Measurements from ENCODE around the gene FKBP4. TPM values are rescaled to one million over a fixed set of nuclear protein-coding genes. Genes with fewer than 3 reads are reported as not detected.

The FKBP4 gene
- total RNA-seq, 1 donor from 2014 or later, result 94.7 TPM

GRCh38 chr12:2792671-2793500 is 1.9 kb upstream of the FKBP4 start:
- intact Hi-C loops (cut with micrococcal nuclease), result loop anchor here (10.0 kb wide), 1 partner anchor 1482 kb away; the partner anchor contains the start of gene CCND2
- Mint-ChIP-seq H3K36me3 (ENCODE audit: low read depth) (peaks cover 19% of the 10 kb centered on the region), H3K4me1 (peaks cover 20% of the 10 kb centered on the region), H3K27ac (no peak overlapping the region), H3K9me3 (no peaks in the 10 kb centered on the region), H3K27me3 (no peaks in the 10 kb centered on the region), H3K4me3 (peak overlapping the region; percentile 36)
- TF ChIP-seq CTCF (IDR thresholded peaks at IDR 0.05), result no peak
- ATAC-seq (ENCODE audit: low read depth), result no peak
- DNase-seq, result no peak
- POLR2A ChIA-PET, result interaction anchor here (4.7 kb wide), 1 partner anchor 20 kb away, joined by 36 read pairs; the partner anchor contains the start of gene ITFG2
- CTCF ChIA-PET, result no interaction called here

GRCh38 chr12:2793561-2793960 is 1.2 kb upstream of the FKBP4 start:
- peaks cover 26% of the 10 kb centered on the region for H3K36me3 Mint-ChIP-seq (ENCODE audit: low read depth)
- ChIA-PET POLR2A (interaction anchor here (4.7 kb wide), 1 partner anchor 19 kb away, joined by 36 read pairs; the partner anchor contains the start of gene ITFG2), CTCF (interaction anchor here (1.0 kb wide), 1 partner anchor 20 kb away, joined by 3 read pairs; no protein-coding TSS in a partner anchor)
- no peak for DNase-seq
- no peak overlapping the region for H3K27ac Mint-ChIP-seq
- H3K27me3 Mint-ChIP-seq, result no peaks in the 10 kb centered on the region
- peak overlapping the region; percentile 86 for H3K4me3 Mint-ChIP-seq
- H3K9me3 Mint-ChIP-seq, result no peaks in the 10 kb centered on the region
- intact Hi-C loops (cut with micrococcal nuclease), result loop anchor here (10.0 kb wide), 1 partner anchor 1481 kb away; the partner anchor contains the start of gene CCND2
- no peak for TF ChIP-seq CTCF (IDR thresholded peaks at IDR 0.05)
- peaks cover 20% of the 10 kb centered on the region for H3K4me1 Mint-ChIP-seq
- no peak for ATAC-seq (ENCODE audit: low read depth)

DNA sequence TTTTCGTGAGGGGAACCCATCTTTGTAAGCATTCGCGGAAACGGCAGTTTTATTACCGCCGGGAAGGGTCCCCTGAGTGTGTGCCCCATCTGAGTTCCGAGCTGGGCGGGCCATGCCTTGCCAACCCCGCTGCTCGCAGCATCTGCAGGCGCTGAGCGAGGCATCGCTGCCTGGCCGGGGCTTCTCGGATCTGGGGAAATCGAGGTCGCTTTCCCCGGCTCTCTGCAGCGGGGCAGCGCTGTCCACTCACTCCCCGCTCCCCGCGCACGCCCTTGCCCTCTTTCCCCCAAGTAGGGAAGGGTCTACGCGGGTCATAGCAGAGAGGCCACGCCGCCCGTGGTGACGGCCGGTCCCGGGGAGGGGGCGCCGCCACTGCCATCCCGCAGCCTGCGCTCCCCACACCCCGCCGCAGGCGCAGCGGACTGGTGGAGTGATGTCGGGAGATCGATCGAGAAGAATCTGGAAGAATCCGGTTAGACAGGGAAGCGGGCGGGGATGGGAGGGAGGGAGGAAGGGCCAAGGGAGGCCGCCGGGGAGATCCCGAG is 507 bp upstream of the FKBP4 start:
- Mint-ChIP-seq H3K4me3 (peak overlapping the region; percentile 86), H3K27ac (peak overlapping the region; percentile 81), H3K36me3 (ENCODE audit: low read depth) (peaks cover 33% of the 10 kb centered on the region), H3K9me3 (no peaks in the 10 kb centered on the region), H3K4me1 (peaks cover 20% of the 10 kb centered on the region), H3K27me3 (no peaks in the 10 kb centered on the region)
- DNase-seq, result peak; percentile 52
- CTCF ChIA-PET, result interaction anchor here (1.0 kb wide), 1 partner anchor 20 kb away, joined by 3 read pairs; no protein-coding TSS in a partner anchor
- intact Hi-C loops (cut with micrococcal nuclease), result loop anchor here (2.0 to 10.0 kb wide), 2 partner anchors 83 to 1481 kb away; partner anchors contain the start of genes CCND2, FOXM1 and RHNO1
- ATAC-seq (ENCODE audit: low read depth), result peak; percentile 9
- TF ChIP-seq CTCF (IDR thresholded peaks at IDR 0.05), result no peak
- POLR2A ChIA-PET, result interaction anchor here (0.6 to 4.7 kb wide), 4 partner anchors 11 to 103 kb away, joined by 3 to 36 read pairs (median 6); partner anchors contain the start of genes ITFG2 and TULP3

DNA sequence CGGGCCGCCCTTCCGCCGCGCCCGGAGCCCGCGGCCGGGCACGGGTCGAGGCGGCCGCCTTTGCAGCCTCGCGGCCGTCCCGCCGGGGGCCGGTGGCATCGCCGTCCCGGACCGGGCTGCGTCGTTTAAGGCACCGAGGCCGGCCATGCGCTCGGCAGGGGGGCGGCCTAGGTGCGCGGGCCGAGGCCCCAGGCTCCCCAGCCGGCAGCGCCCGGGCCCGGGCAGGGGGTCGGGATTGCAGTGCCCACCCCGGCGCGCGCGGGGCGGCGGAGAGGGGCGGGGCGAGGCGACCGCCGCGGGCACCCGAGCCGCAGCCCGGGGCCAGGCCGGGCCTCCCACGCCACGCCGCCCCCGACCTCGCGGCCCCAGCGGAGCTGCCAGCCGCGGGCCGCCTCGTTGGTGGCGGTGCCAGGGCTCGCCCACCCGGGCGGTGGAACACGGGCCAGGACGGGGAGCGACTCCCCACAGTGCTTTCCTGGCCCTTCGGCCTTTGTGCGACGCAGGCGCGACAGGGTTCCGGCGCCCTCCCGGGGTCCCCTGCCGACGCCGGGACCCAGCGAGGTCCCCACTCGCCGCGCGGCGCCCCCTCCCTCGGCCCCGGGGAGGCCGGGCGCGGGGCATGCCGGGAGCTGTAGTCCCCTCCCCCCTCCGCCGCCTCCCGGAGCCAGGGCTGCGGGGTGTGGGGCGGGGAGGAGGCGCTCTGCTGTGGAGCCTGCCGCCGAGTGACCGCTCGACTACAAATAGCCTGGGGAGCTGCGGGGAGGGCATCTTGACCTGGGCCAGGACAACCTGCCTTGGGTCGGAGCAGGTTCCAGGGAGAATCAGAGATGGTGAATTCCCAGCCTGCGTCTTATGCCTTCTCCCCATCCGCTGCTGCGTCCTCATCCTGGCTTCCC is 769 bp downstream of the FKBP4 start:
- CTCF ChIA-PET, result interaction anchor here (0.6 to 3.0 kb wide), 3 partner anchors 11 to 104 kb away, joined by 3 to 7 read pairs (median 4); no protein-coding TSS in a partner anchor
- peak overlapping the region; percentile 89 for H3K4me3 Mint-ChIP-seq
- POLR2A ChIA-PET, result interaction anchor here (0.7 to 4.7 kb wide), 11 partner anchors 9 to 104 kb away, joined by 3 to 36 read pairs (median 4); partner anchors contain the start of genes FOXM1, ITFG2, RHNO1 and TULP3

More for the DNA sequence above, 769 bp downstream of the FKBP4 start:
- Mint-ChIP-seq H3K27ac (peak overlapping the region; percentile 79), H3K9me3 (no peaks in the 10 kb centered on the region), H3K4me1 (peaks cover 20% of the 10 kb centered on the region), H3K27me3 (no peaks in the 10 kb centered on the region), H3K36me3 (ENCODE audit: low read depth) (peaks cover 46% of the 10 kb centered on the region)
- intact Hi-C loops (cut with micrococcal nuclease), result loop anchor here (1.0 to 10.0 kb wide), 4 partner anchors 17 to 1479 kb away; partner anchors contain the start of genes CCND2, FOXM1, ITFG2 and RHNO1
- no peak for TF ChIP-seq CTCF (IDR thresholded peaks at IDR 0.05)
- ATAC-seq (ENCODE audit: low read depth) (peak; percentile 70), DNase-seq (peak; percentile 78)
